ENCODE data around the gene ATAT1.

- TF ChIP-seq POLR2AphosphoS5 (IDR thresholded peaks at IDR 0.05; ENCODE audit: borderline replicate concordance, low read depth, low read length), result no peak
- TF ChIP-seq EZH2 (IDR thresholded peaks at IDR 0.05), result no peak
- TF ChIP-seq FOXP2 (optimal IDR thresholded peaks at IDR 0.05; ENCODE audit: control extremely low read depth, extremely low read length, insufficient read depth), result no peak
Measured at GRCh38 chr6:30641048-30641447, 14.4 kb downstream of the ATAT1 start.
